Measurements from ENCODE around the gene L3MBTL4. TPM values are rescaled to one million over a fixed set of nuclear protein-coding genes. Genes with fewer than 3 reads are reported as not detected.

Gene L3MBTL4
- total RNA-seq, result under 1 TPM; 0.29 to 0.31 TPM

DNA sequence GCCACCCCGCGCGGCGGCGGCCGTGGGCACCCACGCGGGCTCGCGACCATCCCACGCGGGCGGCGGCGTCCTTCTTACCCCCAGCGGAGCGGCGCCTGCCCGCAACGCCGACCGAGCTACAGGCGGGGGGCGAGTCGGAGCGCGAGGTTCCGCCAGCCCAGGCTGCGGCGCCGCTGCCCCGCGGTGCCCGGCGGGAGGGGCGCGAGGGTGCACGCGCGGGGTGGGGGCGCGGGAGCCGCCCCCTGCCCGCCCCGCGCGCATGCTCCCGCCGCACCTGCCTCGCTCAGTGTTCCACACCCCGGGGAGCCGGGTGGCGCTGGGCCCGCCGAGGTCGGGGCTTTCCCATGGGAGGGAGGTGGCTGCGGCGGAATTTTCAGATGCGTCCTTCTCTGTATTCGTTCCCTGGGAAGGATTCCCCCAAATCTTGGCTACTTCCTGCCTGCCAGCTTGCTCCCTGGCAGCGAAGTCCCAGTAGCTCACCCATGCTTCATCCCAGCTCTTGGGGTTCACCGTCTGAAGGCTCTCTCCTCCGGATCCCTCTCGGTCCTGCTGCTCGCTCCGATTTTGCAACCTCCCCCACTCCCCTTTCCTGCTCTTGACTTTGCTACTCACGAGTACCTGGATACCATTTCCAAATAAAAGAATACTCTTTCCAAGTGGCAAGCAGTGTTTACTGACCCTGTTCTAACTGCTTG lies at the start of gene L3MBTL4:
TSS of gene L3MBTL4 (minus strand) at position 189 of the 695 bp plus-strand sequence. CDS start 103,286 bp downstream, outside the sequence.
- peaks cover 4% of the 10 kb centered on the region for H3K4me1 Mint-ChIP-seq (ENCODE audit: low read depth)
- H3K9me3 Mint-ChIP-seq, result no peaks in the 10 kb centered on the region
- ChIA-PET POLR2A (no interaction called here), CTCF (no interaction called here)
- intact Hi-C loops (cut with micrococcal nuclease), result no loop called here
- H3K4me3 Mint-ChIP-seq, result peak within 1 kb of the TSS; percentile 51
- H3K27me3 Mint-ChIP-seq, result peaks cover 20% of the 10 kb centered on the region
- no peak within 1 kb of the TSS for H3K27ac Mint-ChIP-seq
- DNase-seq, result peak; percentile 10
- H3K36me3 Mint-ChIP-seq, result no peaks in the 10 kb centered on the region

DNA sequence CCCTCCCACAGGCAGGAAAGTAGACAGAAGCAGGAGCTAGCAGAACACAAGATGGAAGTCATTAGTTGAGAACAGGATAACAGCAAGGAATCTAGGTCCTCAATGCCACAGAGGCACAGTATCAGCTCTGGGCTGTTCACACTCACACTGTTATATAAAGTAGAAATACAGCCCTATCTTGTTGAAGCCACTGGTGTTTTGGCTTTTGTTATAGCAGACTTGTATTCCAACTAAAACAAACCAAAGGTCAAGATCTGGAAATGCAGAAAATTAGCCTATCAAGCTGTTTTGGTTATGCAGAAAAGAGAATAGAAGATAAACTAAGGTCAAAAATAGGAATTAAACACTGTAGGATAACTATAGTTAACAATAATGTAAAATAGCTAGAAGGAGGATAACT lies 37.5 kb upstream of the L3MBTL4 start:
- Mint-ChIP-seq H3K9me3 (peaks cover 5% of the 10 kb centered on the region), H3K27me3 (no peaks in the 10 kb centered on the region), H3K36me3 (no peaks in the 10 kb centered on the region), H3K27ac (no peak overlapping the region), H3K4me3 (no peak overlapping the region), H3K4me1 (ENCODE audit: low read depth) (no peaks in the 10 kb centered on the region)
- intact Hi-C loops (cut with micrococcal nuclease), result no loop called here
- CTCF ChIA-PET, result no interaction called here
- POLR2A ChIA-PET, result no interaction called here
- no peak for DNase-seq

DNA sequence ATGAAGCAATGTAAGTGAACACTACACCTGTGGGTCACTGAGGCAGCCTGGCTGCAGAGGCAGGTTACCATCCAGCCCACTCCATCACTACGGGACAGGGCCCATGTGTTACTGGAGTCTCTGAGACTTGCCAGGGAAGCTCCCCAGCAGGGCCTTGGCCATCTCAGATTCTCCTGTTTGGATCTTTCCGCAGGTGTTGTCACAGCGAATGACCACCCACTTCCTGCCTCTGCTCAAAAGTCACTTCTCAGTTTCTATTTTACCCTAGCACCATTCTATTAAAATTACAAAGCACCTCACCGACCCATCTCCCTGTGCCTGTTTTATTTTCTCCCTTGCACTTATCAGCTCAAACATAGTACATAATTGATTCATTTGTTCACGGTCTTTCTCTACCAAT lies 34.5 kb upstream of the L3MBTL4 start:
- H3K27me3 Mint-ChIP-seq, result no peaks in the 10 kb centered on the region
- peaks cover under 1% of the 10 kb centered on the region for H3K9me3 Mint-ChIP-seq
- POLR2A ChIA-PET, result no interaction called here
- no peaks in the 10 kb centered on the region for H3K4me1 Mint-ChIP-seq (ENCODE audit: low read depth)
- DNase-seq, result no peak
- H3K27ac Mint-ChIP-seq, result no peak overlapping the region
- intact Hi-C loops (cut with micrococcal nuclease), result no loop called here
- CTCF ChIA-PET, result no interaction called here
- H3K36me3 Mint-ChIP-seq, result no peaks in the 10 kb centered on the region
- no peak overlapping the region for H3K4me3 Mint-ChIP-seq

DNA sequence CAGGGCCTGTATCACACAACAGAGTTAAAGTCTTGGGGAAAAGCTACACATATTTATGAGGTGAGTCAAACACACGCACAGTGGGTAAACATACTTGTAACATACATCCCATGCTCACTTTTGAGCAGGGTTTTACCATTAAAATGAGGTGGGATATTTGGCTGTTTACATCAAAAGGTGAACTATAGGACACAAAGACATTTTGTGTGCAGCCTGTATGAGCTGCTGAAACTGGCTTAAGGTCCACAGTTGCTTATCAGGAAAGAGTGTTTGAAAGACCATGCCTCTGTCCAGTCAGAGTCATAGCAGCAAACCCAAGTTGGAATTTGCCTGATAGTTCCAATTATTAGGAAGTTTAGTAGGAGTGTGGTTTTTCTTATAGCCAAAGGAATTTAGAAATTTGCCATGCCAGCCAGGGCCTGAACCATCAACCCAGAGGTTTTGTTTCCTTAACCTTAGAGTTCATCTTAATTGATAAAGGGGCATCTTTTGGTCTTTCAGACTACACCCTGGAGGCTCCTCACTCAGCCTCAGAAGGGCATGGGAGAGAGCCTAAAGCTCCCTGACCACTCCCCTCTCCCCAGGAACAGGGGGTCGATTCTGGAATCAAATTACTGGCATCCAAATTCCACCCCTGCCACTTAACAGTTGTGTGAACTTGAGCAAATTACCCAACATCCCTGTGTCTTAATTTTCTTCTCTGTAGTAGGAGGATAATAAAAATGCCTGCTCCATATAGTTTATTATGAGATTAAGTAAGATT lies 29.9 kb upstream of the L3MBTL4 start:
- H3K4me1 Mint-ChIP-seq (ENCODE audit: low read depth), result no peaks in the 10 kb centered on the region
- intact Hi-C loops (cut with micrococcal nuclease), result no loop called here
- no peak overlapping the region for H3K27ac Mint-ChIP-seq
- CTCF ChIA-PET, result no interaction called here
- peaks cover 4% of the 10 kb centered on the region for H3K9me3 Mint-ChIP-seq
- POLR2A ChIA-PET, result no interaction called here
- no peaks in the 10 kb centered on the region for H3K36me3 Mint-ChIP-seq
- no peak overlapping the region for H3K4me3 Mint-ChIP-seq
- H3K27me3 Mint-ChIP-seq, result peaks cover 1% of the 10 kb centered on the region
- no peak for DNase-seq

DNA sequence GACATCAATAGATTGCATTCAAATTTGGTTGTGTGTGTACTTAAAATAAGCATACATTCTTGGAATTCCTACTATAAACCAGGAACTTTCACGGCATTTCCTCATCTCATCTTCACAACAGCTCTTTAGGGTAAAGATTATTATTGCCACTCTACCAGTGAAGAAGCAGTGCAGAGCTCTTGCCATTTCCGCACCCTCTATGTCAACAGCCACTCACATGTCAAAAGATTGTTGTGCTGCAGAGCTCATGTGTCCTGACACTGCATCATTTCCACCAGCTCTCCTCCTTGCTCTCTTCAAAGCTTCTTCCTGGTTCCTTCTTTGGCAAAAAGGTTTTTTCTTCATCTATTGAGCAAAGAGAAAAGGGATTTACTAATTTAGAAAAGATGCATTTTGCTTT lies 26.5 kb upstream of the L3MBTL4 start:
- POLR2A ChIA-PET, result no interaction called here
- intact Hi-C loops (cut with micrococcal nuclease), result no loop called here

DNA sequence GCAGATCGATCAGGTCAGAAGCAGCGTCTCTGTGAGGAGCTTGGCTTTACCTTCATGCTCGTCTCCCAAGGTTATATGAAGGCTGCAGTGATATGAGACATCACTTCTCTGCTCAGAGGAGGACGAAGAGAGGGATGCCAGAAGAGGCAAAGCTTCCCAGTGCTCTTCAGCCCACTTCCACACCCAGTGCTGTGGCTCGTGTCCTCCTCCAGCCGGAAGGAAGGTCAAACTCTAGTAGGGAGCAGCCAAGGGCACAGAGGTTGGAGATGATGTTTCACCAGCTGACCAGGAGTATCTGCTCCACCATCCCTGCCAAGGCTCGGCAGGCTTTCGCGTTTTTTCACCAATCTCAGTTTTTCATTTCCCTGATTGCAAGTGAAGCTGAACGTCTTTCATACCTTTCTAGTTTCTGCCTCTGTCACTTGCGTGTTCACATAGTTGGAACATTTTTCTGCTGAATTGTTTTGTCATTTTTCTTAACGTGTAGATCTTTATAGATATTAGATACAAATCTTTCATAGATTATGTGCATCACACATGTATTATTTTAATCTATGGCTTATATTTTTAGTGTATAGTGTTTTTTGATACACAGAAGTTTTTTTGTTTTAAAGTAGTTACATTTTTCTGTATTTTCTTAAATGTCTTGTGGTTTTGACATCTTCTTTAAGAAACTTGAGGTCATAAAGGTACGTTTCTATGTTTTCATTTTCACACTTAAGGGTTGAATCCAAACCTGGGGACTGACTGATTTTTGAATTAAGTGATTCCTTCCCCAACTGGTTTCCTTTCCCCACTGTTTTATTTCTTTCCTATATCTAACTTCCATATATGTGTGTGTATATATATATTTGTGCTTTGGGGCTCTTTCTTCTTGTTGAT lies 23.5 kb upstream of the L3MBTL4 start:
- Mint-ChIP-seq H3K27me3 (peaks cover 1% of the 10 kb centered on the region), H3K9me3 (peaks cover 4% of the 10 kb centered on the region), H3K4me1 (ENCODE audit: low read depth) (no peaks in the 10 kb centered on the region), H3K4me3 (no peak overlapping the region), H3K27ac (no peak overlapping the region), H3K36me3 (no peaks in the 10 kb centered on the region)
- CTCF ChIA-PET, result no interaction called here
- intact Hi-C loops (cut with micrococcal nuclease), result no loop called here
- DNase-seq, result no peak
- POLR2A ChIA-PET, result no interaction called here

More for the DNA sequence above, 26.5 kb upstream of the L3MBTL4 start:
- H3K4me1 Mint-ChIP-seq (ENCODE audit: low read depth), result no peaks in the 10 kb centered on the region
- DNase-seq, result no peak
- H3K36me3 Mint-ChIP-seq, result no peaks in the 10 kb centered on the region
- CTCF ChIA-PET, result no interaction called here
- peaks cover 1% of the 10 kb centered on the region for H3K27me3 Mint-ChIP-seq
- no peak overlapping the region for H3K27ac Mint-ChIP-seq
- H3K9me3 Mint-ChIP-seq, result peaks cover 4% of the 10 kb centered on the region
- no peak overlapping the region for H3K4me3 Mint-ChIP-seq

DNA sequence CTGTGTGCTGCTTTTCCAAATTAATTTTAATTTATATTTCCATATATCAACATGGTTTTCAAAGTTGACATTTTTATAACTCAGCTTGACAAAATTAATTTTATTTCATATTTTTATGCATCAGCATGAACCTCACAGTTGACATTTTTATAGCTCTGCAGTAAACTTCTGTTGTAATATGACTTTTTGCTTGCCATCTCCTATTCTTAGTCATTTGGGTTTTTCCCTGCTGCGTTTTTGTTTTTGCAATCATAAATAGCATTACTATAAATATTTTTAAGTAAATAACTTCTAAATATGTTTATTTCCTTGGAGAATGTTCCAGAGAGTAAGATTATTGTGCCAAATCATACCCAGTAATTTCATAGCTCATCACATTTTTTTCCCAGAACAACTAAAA lies 21.0 kb upstream of the L3MBTL4 start:
- H3K27me3 Mint-ChIP-seq, result no peaks in the 10 kb centered on the region
- no peaks in the 10 kb centered on the region for H3K36me3 Mint-ChIP-seq
- intact Hi-C loops (cut with micrococcal nuclease), result no loop called here
- DNase-seq, result no peak
- ChIA-PET POLR2A (no interaction called here), CTCF (no interaction called here)
- H3K27ac Mint-ChIP-seq, result no peak overlapping the region
- no peak overlapping the region for H3K4me3 Mint-ChIP-seq
- no peaks in the 10 kb centered on the region for H3K4me1 Mint-ChIP-seq (ENCODE audit: low read depth)
- H3K9me3 Mint-ChIP-seq, result no peaks in the 10 kb centered on the region

DNA sequence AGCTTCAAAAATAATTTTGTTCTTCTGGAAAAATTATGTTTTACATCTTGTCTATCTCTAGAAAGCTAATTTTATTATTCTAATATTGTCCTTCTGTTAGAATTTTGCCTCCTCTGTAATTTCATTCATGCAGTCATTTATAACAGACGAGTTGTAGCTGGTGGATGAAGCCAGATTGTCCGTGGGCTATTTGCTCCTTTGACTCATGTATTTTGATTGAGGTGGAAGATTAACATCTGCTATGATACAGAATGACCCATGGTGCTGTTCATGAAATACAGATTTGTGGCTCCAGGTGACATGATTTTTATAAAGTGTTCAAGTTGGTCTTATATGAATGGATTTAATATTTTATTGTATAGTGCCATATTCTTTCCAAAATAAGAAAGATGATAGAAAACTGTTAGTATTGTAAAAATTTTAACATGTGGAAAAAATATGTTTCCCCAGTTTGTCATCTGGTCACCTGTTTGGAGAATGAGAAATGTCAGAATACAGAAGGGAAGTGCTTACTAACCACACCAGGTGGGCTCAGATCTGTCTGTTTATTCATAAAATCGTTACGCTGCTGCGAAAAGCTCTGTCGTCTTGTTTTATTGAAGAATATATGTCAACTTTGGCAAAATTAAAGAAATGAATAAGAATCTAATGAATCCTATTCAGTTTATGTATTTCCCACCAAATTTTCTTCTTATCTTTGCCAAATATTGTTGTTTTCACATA lies 20.4 kb upstream of the L3MBTL4 start:
- intact Hi-C loops (cut with micrococcal nuclease), result no loop called here

DNA sequence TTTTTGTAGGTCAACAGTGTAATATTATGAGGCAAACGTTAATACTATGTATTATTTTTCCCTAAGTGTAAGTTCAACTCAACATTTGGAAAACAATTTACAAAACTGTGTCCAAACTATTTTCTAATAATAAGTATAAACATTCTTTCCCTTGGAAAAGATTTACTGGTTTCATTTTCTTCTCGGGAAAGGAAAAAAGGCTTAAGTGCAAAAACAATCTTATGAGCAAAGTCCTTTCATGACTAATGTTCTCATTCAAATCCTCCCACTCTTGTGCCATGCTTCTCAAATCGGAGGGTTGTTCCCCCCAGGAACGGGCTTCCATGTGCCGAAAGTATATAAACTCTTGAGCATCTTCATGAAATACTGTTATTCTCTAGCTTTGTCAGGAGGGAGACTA lies 19.8 kb upstream of the L3MBTL4 start:
- Mint-ChIP-seq H3K36me3 (no peaks in the 10 kb centered on the region), H3K4me1 (ENCODE audit: low read depth) (no peaks in the 10 kb centered on the region), H3K27me3 (no peaks in the 10 kb centered on the region), H3K4me3 (no peak overlapping the region), H3K9me3 (peaks cover 4% of the 10 kb centered on the region), H3K27ac (no peak overlapping the region)
- CTCF ChIA-PET, result no interaction called here
- intact Hi-C loops (cut with micrococcal nuclease), result no loop called here
- DNase-seq, result no peak
- POLR2A ChIA-PET, result no interaction called here

More for the DNA sequence above, 20.4 kb upstream of the L3MBTL4 start:
- DNase-seq, result no peak
- Mint-ChIP-seq H3K36me3 (no peaks in the 10 kb centered on the region), H3K27me3 (no peaks in the 10 kb centered on the region), H3K9me3 (peaks cover 4% of the 10 kb centered on the region), H3K4me1 (ENCODE audit: low read depth) (no peaks in the 10 kb centered on the region), H3K27ac (no peak overlapping the region), H3K4me3 (no peak overlapping the region)
- POLR2A ChIA-PET, result no interaction called here
- CTCF ChIA-PET, result no interaction called here

DNA sequence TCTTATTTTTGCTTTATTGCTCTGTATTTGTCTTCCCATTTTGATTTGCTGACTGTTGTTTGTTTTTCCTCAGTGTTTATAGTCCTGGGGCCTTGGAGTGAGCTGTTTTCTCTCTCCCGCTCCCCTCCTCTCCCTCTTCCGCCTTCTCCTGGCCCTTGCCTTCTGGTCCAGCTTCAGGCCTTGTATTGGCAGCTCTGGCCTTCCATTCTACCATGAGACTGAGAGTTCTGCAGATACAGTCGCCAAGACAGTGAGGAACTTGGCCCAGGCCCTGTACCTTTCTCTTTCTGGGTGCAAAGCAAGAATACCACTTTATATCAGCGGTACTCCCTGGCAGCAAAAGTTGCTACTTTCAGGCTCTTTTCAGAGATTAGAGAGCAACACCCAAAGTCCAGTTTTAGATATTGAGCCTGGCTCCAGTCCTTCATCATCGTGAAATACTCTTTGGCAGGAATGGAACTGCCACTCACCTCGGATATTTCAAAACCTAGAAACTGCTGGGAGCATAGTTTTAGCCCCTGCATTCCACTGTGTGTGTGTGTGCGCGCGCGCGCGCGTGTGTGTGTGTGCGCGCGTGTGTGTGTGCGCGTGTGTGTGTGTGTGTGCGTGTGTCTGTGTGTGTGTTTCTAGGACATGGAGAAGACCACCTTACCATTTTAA lies 17.1 kb upstream of the L3MBTL4 start:
- Mint-ChIP-seq H3K27ac (no peak overlapping the region), H3K9me3 (peaks cover 6% of the 10 kb centered on the region), H3K4me1 (ENCODE audit: low read depth) (no peaks in the 10 kb centered on the region), H3K4me3 (no peak overlapping the region), H3K36me3 (no peaks in the 10 kb centered on the region), H3K27me3 (no peaks in the 10 kb centered on the region)
- ChIA-PET POLR2A (no interaction called here), CTCF (no interaction called here)
- no peak for DNase-seq
- intact Hi-C loops (cut with micrococcal nuclease), result no loop called here

DNA sequence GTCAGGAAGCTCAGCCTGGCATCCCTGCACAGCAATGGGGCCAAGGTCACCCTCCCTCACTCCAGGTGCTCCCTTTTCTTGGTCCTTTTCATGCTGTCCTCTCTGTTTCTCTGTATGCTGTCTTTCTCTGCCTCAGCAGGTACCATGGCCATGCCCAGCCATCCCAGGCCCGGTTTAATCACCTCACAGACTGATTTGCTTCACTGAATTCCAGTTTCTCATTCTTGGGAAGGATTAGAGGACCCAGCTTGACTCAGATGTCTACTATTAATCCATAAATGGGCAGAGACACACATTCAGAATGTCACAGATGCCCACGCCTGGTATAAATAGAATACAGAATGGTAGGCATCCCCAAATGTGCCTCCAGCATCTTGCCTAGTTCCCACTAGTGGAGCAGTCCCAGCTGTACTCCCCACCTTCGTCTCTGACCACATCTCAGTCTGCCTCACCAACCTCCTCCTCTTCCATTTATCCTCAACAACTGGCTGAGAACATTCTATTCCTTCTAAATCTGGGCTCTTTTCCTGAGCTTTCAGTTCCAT lies 14.2 kb upstream of the L3MBTL4 start:
- ChIA-PET CTCF (interaction anchor here (0.5 kb wide), 1 partner anchor 557 kb away, joined by 3 read pairs; no protein-coding TSS in a partner anchor), POLR2A (no interaction called here)
- Mint-ChIP-seq H3K27me3 (no peaks in the 10 kb centered on the region), H3K4me3 (no peak overlapping the region), H3K4me1 (ENCODE audit: low read depth) (no peaks in the 10 kb centered on the region), H3K27ac (no peak overlapping the region), H3K9me3 (peaks cover 6% of the 10 kb centered on the region), H3K36me3 (no peaks in the 10 kb centered on the region)
- intact Hi-C loops (cut with micrococcal nuclease), result no loop called here
- no peak for DNase-seq

Measured in activated CD4-positive, alpha-beta memory T cell treated with anti-CD3 and anti-CD28 coated beads for 36 hours (primary cell).